Activated naive CD4-positive, alpha-beta T cell treated with anti-CD3 and anti-CD28 coated beads, Interleukin-2, amount 10 ng/mL, durations not matched to agents 7 days and 5 days (primary cell): ENCODE results near the gene ITGB8.
"Not testable (repeated sequence)": the region's sequence is repeated elsewhere in the genome, so short reads cannot be mapped to it uniquely, and the experiment has no call there.

Experiments used
- CTCF ChIA-PET: fragments of 350-600 bp; sonication (Branson Sonifier 250); formaldehyde crosslinking; loops from one replicate; lab custom pipeline; 2021; ENCODE audit warnings: antibody characterized with exemption; lab: Charles Lee
- DNase-seq: peaks from one replicate; pipeline ENCODE4 v3.0.0-alpha.2; 2020
- H3K27ac Mint-ChIP-seq: one replicate; pipeline ENCODE4 v1.8.0; 2021; ENCODE audit warnings: mild to moderate bottlenecking, moderate library complexity, mixed read lengths
- H3K27me3 Mint-ChIP-seq: one replicate; pipeline ENCODE4 v1.8.0; 2021; ENCODE audit warnings: mild to moderate bottlenecking, mixed read lengths
- H3K36me3 Mint-ChIP-seq: one replicate; pipeline ENCODE4 v1.8.0; 2021; ENCODE audit warnings: mixed read lengths
- H3K4me1 Mint-ChIP-seq: one replicate; pipeline ENCODE4 v1.8.0; 2021; ENCODE audit warnings: mixed read lengths
- H3K4me3 Mint-ChIP-seq: one replicate; pipeline ENCODE4 v1.8.0; 2021; ENCODE audit warnings: mild to moderate bottlenecking, moderate library complexity, mixed read lengths
- H3K9me3 Mint-ChIP-seq: one replicate; pipeline ENCODE4 v1.8.0; 2021; ENCODE audit warnings: mixed read lengths

ITGB8 gene

DNA sequence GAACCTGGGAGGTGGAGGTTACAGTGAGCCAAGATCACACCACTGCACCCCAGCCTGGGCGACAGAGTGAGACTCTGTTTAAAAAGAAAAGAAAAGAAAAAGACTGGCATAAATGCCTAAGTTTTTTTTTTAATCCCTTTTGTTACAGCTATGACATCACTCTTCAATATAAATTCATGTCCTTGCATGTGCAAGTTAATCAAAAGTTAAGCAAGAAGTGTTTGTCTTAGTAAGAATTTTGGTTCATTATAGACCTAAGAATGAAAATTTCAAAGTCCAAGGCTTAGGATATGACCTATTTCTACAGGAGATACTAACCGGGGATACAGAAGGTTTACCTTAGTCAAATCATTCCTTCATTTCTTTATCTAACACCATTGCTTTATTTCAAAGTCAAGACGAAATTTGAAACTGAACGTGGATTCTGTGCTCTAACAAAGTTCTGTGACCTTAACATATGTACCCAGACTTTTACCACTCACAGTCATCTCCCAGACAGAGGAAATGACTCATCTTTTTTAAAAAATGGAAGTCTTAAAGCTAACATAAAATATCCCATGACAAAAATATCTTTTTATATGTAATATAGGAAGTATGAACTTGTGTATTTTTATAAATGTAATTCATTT is 29.3 kb upstream of the ITGB8 start:
- Mint-ChIP-seq H3K4me1 (no peaks in the 10 kb centered on the region), H3K27ac (no peak overlapping the region), H3K27me3 (no peaks in the 10 kb centered on the region), H3K36me3 (no peaks in the 10 kb centered on the region), H3K4me3 (no peak overlapping the region), H3K9me3 (no peaks in the 10 kb centered on the region)
- DNase-seq = no peak
- CTCF ChIA-PET = no interaction called here

DNA sequence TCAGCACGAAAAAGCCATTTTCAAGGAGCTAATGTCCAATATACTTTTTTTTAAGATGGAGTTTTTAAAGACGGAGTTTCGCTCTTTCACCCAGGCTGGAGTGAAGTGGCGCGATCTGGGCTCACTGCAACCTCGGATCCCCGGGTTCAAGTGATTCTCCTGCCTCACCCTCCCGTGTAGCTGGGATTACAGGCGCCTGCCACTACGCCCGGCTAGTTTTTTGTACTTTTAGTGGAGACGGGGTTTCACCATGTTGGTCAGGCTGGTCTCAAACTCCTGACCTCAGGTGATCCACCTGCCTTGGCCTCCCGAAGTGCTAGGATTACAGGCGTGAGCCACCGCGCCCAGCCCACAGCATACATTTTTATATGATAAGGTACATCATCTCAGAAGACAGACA is 28.4 kb upstream of the ITGB8 start:
- H3K36me3 Mint-ChIP-seq, DNase-seq, H3K4me1 Mint-ChIP-seq, H3K27me3 Mint-ChIP-seq, H3K9me3 Mint-ChIP-seq, H3K27ac Mint-ChIP-seq, CTCF ChIA-PET, H3K4me3 Mint-ChIP-seq: not testable (repeated sequence)

DNA sequence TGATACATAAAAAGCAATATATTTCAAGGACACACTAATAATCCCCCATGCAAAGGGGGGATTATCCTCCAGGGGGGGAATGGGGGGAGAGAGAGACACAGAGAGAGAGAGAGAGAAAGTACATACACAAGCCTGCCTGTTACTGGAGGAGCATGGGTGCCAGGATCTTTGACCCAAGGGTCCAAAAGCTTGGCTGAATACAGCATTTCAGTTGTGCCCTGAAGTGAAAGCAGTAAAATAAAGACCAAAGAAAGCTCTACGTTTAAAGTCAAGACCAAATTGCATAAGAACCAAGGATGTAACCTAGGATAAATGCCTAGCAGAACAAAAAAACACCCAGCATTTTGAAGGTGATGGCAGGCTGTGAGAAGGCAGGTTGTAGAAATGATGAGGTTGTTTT is 27.8 kb upstream of the ITGB8 start:
- H3K4me1 Mint-ChIP-seq = no peaks in the 10 kb centered on the region
- H3K27ac Mint-ChIP-seq = no peak overlapping the region
- no peak overlapping the region for H3K4me3 Mint-ChIP-seq
- no peaks in the 10 kb centered on the region for H3K27me3 Mint-ChIP-seq
- no peaks in the 10 kb centered on the region for H3K9me3 Mint-ChIP-seq
- CTCF ChIA-PET = no interaction called here
- H3K36me3 Mint-ChIP-seq = no peaks in the 10 kb centered on the region
- DNase-seq = no peak

DNA sequence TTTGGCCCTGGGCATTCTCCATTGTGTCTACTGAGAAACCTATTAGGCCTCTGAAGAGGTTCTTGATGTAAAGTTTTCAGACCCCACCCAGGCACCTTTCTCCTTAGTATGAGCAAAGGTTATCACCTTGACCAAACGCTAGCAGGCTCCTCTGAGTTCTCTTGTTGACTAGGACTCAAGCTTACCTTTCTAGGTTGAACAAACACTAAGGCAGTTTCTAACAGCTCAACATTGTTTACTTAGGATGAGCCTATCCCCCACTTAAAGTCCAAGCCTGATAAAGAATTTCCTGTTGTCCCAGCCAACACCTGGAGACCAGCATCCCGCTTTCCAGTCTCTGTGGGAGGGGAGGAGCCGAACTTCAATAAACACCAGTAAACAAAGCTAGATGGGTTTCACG is 26.3 kb upstream of the ITGB8 start:
- no peaks in the 10 kb centered on the region for H3K27me3 Mint-ChIP-seq
- H3K4me3 Mint-ChIP-seq = no peak overlapping the region
- DNase-seq = no peak
- H3K4me1 Mint-ChIP-seq = no peaks in the 10 kb centered on the region
- H3K36me3 Mint-ChIP-seq = no peaks in the 10 kb centered on the region
- CTCF ChIA-PET = no interaction called here
- H3K9me3 Mint-ChIP-seq = no peaks in the 10 kb centered on the region
- H3K27ac Mint-ChIP-seq = no peak overlapping the region

DNA sequence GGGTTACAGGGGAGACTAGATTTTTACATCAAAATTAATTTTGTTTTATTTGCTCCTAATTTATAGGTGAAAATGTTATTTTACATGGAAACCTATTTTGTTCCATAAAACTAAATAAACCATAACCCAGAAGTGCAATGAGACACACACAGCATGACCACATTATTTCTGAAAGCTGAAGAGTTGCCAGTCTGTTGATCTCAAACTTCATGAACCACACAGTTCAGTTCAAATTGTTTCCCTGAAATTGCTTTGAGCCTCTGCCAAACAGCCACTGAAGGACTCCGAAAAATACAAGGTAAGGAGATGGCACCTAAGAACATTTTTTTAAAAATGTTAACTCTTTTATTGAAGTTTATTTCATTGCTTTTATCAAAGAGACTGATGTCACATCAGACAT is 25.0 kb upstream of the ITGB8 start:
- Mint-ChIP-seq H3K27me3 (no peaks in the 10 kb centered on the region), H3K4me1 (no peaks in the 10 kb centered on the region), H3K4me3 (no peak overlapping the region), H3K9me3 (no peaks in the 10 kb centered on the region), H3K27ac (no peak overlapping the region), H3K36me3 (no peaks in the 10 kb centered on the region)
- DNase-seq = no peak
- CTCF ChIA-PET = no interaction called here

DNA sequence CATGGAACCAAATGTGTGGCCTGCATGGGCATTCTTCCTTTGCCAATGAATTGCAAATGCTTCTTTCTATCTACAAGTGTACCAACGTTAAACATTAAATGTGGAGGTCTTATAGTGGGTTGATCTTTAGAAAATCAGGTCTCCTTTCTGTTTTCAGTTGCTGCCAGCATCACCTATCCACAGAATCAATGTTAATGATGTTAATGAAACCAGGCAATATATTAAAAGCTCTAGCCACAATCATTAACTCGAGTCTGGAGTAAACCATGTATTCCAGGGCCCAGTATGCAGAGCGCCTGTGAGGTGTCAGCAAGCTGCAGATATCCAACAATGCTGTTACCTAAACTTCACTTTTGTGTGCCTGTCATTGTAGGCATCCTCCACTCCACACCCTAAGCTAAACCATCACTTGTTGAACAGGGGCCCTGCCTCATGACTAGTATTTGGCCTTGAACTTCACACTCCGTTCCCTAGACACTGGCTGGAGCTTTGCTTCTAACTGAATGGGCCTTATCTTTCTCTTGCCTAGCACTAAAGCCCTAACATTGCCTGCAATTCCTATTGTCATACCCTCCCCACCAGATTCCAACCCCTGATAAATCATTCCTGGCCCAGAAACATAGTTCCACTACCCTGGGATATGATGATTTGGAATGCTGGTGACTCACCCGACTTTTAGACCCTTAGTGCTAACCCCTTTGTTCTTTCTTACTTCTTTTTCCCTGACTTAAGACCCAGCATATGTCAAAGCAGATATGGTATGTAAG is 24.3 kb upstream of the ITGB8 start:
- Mint-ChIP-seq H3K4me3 (no peak overlapping the region), H3K36me3 (no peaks in the 10 kb centered on the region), H3K27me3 (no peaks in the 10 kb centered on the region), H3K4me1 (no peaks in the 10 kb centered on the region), H3K9me3 (no peaks in the 10 kb centered on the region), H3K27ac (no peak overlapping the region)
- DNase-seq = no peak
- CTCF ChIA-PET = no interaction called here

DNA sequence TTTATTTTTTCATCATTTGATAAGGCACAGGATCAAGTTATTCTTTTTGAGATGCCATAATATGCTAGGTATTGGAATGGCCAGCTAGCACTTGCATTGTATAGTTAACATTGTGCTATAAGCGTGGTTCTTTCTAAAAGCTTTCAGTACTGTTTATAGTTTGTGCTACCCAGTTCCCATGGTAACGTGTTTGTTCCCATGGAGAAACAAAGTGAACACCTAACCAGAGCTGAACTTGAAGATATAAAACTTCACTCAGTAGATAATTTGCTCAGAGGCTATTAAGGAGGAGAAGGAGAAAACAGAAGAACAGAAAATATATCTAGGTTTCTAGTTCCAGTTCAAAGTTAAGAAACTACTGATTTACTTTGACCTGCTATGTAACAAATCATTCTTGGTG is 23.6 kb upstream of the ITGB8 start:
- Mint-ChIP-seq H3K36me3 (no peaks in the 10 kb centered on the region), H3K4me3 (no peak overlapping the region), H3K4me1 (no peaks in the 10 kb centered on the region), H3K27ac (no peak overlapping the region), H3K27me3 (no peaks in the 10 kb centered on the region), H3K9me3 (no peaks in the 10 kb centered on the region)
- no peak for DNase-seq
- CTCF ChIA-PET = no interaction called here

DNA sequence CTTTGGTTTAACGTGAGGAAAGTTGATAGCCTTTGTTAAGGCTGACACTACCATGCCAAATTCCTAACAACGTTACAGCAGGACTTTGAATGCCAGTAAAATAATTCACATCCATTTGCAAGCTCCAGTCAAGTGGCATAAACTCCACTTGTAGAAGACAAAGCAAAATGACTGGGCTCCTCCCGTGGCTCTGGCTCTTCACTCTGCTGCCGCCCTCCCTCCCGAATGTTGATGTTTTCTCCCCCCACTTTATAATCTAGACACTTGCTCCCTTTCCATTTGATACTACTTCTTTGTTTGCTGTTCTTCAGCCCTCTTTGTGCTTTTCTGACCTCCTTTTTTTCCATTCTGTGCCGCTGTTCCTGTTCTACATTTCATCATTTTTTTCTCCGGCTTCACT is 22.8 kb upstream of the ITGB8 start:
- Mint-ChIP-seq H3K36me3 (no peaks in the 10 kb centered on the region), H3K9me3 (no peaks in the 10 kb centered on the region), H3K4me1 (no peaks in the 10 kb centered on the region), H3K27ac (no peak overlapping the region), H3K4me3 (no peak overlapping the region), H3K27me3 (no peaks in the 10 kb centered on the region)
- DNase-seq = no peak
- CTCF ChIA-PET = no interaction called here

DNA sequence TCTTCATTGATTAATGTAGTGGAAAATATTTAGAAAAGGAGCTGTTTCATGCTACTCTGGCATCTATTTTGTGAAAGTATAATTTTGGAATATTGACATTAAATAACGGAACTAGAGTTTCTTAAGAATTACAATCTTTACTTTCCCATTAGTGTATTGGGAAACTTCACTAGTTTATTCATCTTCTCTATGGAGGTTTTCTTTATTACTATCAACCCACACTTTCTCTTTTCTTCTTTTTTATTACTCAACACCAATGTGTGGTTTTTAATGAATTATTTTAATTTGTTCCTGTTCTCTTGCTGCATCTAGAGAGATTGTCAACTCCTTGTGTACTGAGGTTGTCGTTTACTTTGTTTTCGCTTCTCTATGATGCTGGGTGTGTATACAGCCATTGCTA is 20.4 kb upstream of the ITGB8 start:
- CTCF ChIA-PET = interaction anchor here (1.1 to 1.5 kb wide), 2 partner anchors 19 to 596 kb away, joined by 3 to 5 read pairs; no protein-coding TSS in a partner anchor
- Mint-ChIP-seq H3K9me3 (no peaks in the 10 kb centered on the region), H3K27me3 (no peaks in the 10 kb centered on the region), H3K4me1 (no peaks in the 10 kb centered on the region), H3K27ac (no peak overlapping the region), H3K36me3 (no peaks in the 10 kb centered on the region), H3K4me3 (no peak overlapping the region)
- no peak for DNase-seq

DNA sequence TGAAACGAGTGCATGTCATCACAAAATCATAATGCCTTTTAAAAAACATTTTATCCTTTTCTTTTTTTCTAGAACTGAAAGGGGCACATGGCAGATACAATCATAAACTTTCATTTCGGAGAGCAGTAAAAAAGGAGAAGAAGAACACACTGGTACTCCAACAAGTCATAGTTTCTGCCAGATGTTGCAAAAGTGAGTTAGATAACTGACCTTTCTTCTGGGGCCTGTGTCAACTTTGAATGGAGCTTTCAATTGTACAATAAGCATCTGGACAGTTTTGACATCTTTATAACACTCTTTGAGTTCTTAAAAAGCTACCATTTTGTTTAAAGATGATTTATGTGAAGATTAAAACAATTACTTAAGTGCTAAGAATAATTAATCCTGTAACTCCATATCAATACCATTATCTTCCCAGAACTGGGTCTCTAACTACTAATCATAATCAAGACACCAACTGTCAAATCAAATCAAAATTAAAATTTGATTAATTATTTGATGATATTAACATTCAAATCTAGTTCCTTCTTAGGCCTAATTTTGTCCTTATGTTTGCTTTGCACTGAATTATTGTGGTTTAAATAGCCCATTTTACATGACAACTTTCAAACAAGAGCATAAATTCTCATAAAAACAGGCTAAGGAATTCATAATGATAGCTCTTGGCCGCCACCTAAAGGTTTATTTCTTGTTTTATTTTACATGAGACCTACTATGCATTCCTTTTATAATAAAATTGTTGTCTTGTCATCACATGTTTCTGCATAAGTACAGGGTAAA is 19.5 kb upstream of the ITGB8 start:
- CTCF ChIA-PET = interaction anchor here (1.0 to 1.5 kb wide), 3 partner anchors 20 to 602 kb away, joined by 3 to 5 read pairs (median 3); partner anchors contain the start of gene POLR1F
- no peak overlapping the region for H3K4me3 Mint-ChIP-seq
- H3K36me3 Mint-ChIP-seq = no peaks in the 10 kb centered on the region
- no peaks in the 10 kb centered on the region for H3K27me3 Mint-ChIP-seq
- no peaks in the 10 kb centered on the region for H3K9me3 Mint-ChIP-seq
- no peak for DNase-seq
- H3K4me1 Mint-ChIP-seq = no peaks in the 10 kb centered on the region
- H3K27ac Mint-ChIP-seq = no peak overlapping the region

DNA sequence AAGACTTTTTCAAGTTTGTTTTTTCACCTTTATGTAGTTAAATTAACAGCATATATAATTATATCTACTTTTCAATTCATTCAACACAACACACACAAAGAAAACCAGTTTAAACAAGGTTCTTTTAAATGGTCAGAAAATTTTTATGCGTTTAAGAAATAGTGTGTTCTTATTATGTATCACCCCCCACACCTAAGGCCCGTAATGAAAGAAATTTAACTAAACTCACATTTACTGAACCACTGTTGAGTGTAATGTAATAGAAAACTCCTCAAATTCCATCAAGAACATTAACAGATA is 19.0 kb upstream of the ITGB8 start:
- CTCF ChIA-PET = interaction anchor here (1.0 to 1.5 kb wide), 2 partner anchors 598 to 602 kb away, joined by 3 to 5 read pairs; partner anchors contain the start of gene POLR1F
- Mint-ChIP-seq H3K36me3 (no peaks in the 10 kb centered on the region), H3K4me1 (no peaks in the 10 kb centered on the region), H3K27ac (no peak overlapping the region), H3K27me3 (no peaks in the 10 kb centered on the region), H3K9me3 (no peaks in the 10 kb centered on the region), H3K4me3 (no peak overlapping the region)
- DNase-seq = no peak

DNA sequence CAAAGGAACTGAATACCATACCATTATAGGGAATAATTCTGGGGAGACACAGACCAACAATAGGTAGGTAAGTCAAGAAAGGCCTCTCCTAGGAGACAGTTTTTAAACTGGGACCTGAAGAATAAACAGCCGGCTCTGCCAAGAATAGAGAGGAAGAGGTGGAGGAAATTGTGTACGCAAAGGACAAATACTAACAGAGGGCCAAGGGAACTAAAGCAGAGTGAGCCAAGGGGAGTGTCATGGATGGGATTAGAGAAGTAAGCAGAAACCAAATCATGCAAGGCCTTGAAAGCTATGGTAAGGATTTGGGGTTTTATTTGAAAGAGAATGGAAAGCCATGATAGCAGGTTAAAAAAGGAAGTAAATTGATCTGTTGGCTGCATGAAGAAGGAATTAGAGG is 18.1 kb upstream of the ITGB8 start:
- Mint-ChIP-seq H3K4me1 (no peaks in the 10 kb centered on the region), H3K36me3 (no peaks in the 10 kb centered on the region), H3K9me3 (no peaks in the 10 kb centered on the region), H3K27ac (no peak overlapping the region), H3K4me3 (no peak overlapping the region), H3K27me3 (no peaks in the 10 kb centered on the region)
- CTCF ChIA-PET = no interaction called here
- no peak for DNase-seq

DNA sequence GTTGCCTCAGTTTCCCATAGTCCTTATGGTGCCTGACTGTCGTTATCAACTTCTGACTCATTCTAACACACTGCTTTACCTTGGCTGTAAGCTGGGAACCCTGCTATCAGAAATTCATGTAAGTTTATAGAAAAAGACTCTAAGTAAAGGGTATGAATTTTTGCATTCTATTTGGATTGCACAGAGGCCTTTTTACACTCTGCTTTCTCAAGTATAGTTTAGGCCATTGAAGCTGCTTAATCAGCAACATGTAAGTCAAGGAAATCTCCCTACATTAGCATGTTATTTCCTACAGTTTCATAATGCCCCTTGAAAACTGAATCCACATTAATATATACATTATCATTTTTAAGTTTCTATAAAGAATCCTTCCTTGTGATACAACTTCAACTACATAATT is 17.1 kb upstream of the ITGB8 start:
- CTCF ChIA-PET = no interaction called here

DNA sequence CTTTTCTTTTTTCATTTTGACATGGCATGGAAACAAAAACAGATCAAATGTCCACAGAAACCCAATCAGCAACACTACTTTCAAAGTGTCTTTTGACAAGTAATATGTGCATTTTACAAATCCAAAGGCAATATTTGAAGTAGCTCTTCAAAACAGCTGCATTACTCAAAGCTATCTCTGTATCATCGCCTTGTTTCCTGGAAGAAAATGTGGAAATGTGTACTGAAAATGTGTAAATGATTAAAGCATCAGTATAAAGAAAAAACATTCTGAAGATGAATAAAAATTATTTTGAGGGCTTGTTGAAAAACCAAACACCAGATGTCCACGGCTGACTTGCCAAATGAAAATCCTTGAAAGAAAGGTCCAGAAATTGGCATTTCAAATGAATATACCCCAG is 16.5 kb upstream of the ITGB8 start:
- Mint-ChIP-seq H3K36me3 (no peaks in the 10 kb centered on the region), H3K4me3 (no peak overlapping the region), H3K9me3 (no peaks in the 10 kb centered on the region), H3K27me3 (no peaks in the 10 kb centered on the region), H3K4me1 (no peaks in the 10 kb centered on the region), H3K27ac (no peak overlapping the region)
- DNase-seq = no peak
- CTCF ChIA-PET = no interaction called here

More for the DNA sequence above, 17.1 kb upstream of the ITGB8 start:
- Mint-ChIP-seq H3K4me1 (no peaks in the 10 kb centered on the region), H3K36me3 (no peaks in the 10 kb centered on the region), H3K9me3 (no peaks in the 10 kb centered on the region), H3K27me3 (no peaks in the 10 kb centered on the region), H3K4me3 (no peak overlapping the region), H3K27ac (no peak overlapping the region)
- DNase-seq = no peak

DNA sequence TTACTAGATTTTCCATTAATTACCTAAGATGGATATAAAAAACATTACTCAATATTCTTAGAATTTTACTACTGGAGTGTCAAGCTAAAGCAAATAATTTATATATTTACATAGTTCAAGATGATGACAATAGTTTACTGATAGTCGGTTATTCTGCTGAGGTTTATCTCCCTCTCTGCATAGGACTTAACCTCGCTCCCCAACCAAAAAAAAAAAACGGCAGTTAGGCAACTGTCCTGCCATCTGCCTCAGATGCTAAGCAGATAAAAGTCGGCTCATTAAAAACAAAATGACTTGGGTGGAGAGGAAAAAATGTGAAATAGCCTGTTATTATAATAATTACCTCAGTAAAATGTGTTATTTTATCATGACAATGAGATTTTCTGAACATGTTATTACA is 14.0 kb upstream of the ITGB8 start:
- no peaks in the 10 kb centered on the region for H3K27me3 Mint-ChIP-seq
- no peaks in the 10 kb centered on the region for H3K9me3 Mint-ChIP-seq
- CTCF ChIA-PET = no interaction called here
- H3K27ac Mint-ChIP-seq = no peak overlapping the region
- no peaks in the 10 kb centered on the region for H3K4me1 Mint-ChIP-seq
- DNase-seq = no peak
- no peaks in the 10 kb centered on the region for H3K36me3 Mint-ChIP-seq
- H3K4me3 Mint-ChIP-seq = no peak overlapping the region
